GM04503 (cell line): ENCODE results near the gene ADCYAP1R1.

Source experiments
- DNase-seq: peaks from one replicate; pipeline ENCODE4 v3.0.0-alpha.2; 2012; ENCODE audit warnings: low read depth

The ADCYAP1R1 gene

DNA sequence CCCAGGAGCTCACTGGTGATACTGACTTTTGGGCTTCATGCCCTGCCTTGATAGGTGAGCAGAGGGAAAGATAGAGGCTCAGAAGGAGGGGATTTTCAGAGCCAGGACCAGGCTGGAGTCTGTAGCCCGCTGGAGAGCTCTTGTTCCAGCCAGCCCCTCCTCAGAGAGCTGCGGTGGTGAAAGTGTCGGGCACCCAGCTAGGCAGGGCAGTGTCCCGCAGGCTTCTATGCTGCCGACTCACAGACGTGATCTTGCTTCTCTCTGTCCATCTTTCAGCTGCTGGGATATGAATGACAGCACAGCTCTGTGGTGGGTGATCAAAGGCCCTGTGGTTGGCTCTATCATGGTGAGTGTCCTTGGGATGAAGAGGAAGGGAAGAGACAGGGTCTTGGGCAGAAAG, 35.2 kb downstream of the ADCYAP1R1 start:
- DNase-seq, result no peak

DNA sequence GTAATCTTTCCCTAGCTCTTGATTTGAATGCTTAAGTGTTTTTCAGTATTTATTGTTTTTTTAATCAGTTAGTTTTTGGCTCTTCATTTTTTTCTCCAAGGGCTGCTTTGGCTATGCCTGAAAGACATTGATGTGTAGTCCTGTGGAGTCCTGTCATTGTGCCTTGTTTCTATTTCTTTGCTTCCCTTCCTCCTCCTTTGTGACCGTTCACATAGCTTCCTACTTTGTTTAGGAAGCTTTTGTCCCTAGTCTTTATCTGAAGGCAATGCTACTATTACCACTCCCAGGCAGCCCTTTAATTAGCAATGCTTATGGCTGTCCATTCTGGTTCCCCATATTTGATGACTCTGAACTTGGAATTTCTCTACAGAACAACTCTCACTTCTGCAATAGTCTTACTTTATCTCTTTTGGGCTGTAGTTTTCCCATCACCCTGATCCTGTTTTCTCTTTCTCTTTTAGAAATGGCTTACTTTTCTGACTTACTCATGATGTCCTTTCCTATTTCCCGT, 39.9 kb downstream of the ADCYAP1R1 start:
- no peak for DNase-seq

GRCh38 chr7:31092606-31093005, 40.5 kb downstream of the ADCYAP1R1 start:
- no peak for DNase-seq

- no peak for DNase-seq
Measured at GRCh38 chr7:31093282-31093681, 41.2 kb downstream of the ADCYAP1R1 start.

DNA sequence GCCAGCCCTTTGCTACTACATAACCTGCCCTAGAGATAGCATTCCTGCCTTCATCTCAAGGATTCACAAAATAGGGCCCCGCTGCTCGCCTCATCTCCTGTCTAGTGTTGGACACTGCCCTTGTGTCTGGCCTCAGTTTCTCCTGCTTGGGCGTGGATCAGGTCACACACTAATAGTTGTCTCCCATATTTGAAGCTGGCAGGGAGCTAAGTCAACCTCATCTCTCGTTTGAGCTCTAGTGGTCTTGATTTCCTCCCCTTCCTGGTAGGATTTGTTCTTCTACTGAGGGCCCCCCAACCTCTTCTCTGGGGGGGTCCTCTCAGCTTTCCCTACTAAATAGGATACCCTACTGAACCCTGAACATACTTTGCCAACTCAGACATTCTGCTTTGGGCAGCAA, 42.2 kb downstream of the ADCYAP1R1 start:
- DNase-seq, result no peak

GRCh38 chr7:31095286-31096197, 43.4 kb downstream of the ADCYAP1R1 start:
- no peak for DNase-seq

DNA sequence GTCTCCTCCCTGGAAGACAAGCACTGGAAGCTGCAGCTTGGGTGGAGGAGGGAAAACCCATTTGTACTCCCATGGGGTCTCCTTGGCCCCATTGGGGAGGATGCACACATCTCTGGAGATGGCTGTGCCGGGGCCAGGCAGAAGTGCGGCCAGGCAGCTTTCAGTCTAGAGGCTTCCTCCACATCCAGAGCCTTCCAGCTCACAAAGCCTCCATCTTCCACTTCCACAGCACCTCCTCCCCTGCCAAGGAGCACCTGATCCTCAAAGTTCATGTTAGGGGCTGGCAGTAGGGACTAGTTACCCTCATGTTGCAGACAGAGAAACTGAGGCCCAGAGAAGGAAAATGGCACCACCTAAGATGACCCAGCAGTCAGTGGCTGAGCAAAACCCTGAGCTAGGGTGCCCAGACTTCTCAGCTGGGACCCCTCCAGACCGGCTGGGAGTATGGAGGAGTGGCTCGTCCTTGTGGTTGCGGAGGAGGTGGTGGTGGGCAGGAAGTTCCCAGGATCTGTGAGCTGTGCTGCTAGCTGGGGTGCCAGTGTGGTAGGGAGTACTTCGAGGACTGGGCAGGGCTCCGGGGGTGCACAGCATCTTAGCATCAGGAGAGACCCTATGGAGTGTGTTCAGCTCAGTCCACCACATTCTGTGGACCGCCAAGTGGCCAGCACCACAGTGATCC, 44.2 kb downstream of the ADCYAP1R1 start:
- no peak for DNase-seq

DNA sequence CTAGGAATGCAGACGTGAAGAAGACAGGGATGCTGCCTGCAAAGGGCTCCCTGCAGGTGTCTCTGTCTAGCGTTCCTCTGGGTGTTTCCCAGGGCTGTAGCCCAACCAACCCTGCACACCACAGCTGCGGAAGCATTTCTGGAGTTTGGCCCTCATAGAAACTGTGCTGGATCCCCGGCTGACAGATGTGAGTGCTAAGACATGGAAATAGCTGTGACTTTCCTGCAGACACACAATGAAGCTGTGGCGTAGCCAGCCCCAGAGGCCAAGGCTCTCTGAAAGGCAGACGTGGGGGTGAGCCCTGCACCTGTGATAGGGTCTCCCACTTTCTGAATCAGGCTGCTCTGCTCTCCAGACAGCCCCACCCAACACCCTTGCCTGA, 44.8 kb downstream of the ADCYAP1R1 start:
- no peak for DNase-seq

DNA sequence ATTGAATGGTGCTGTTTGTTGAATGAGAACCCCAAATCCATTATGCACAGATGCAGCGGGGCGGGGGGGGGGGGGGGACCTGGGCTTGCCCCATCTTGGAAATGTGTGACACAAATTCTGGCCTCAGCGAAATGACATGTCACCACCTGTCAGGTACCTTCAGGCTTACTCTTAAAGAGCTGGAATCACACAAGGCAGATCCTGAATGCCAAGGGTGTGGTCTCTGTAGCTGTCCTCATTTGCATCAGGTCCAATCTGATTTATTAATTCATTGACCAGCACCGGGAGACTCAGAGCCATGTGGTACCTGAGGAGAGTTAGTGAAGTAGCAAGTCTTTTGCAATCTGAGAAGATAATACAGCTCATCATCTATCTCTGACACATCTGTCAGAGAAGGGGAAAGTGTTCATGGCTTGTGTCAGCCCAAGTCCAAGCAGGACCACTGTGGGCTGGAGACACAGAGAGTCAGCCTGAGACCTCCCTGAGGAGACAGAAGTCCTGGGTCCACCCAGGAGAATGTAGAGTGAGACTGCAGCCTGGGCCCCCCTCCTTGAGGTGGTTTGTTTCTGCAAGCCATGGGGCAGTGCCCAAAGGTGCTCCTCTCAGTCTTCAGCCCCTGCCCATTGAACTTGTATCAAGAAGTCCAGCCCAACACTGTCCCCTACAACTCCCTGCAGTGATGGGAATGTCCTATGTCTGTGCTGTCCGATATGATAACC, 46.7 kb downstream of the ADCYAP1R1 start:
- DNase-seq, result no peak

- no peak for DNase-seq
Measured at GRCh38 chr7:31099451-31100444, 47.6 kb downstream of the ADCYAP1R1 start.

- DNase-seq, result peak; percentile 3
Measured at GRCh38 chr7:31100445-31100844, 48.3 kb downstream of the ADCYAP1R1 start.

- no peak for DNase-seq
Measured at GRCh38 chr7:31100871-31101270, 48.8 kb downstream of the ADCYAP1R1 start.

DNA sequence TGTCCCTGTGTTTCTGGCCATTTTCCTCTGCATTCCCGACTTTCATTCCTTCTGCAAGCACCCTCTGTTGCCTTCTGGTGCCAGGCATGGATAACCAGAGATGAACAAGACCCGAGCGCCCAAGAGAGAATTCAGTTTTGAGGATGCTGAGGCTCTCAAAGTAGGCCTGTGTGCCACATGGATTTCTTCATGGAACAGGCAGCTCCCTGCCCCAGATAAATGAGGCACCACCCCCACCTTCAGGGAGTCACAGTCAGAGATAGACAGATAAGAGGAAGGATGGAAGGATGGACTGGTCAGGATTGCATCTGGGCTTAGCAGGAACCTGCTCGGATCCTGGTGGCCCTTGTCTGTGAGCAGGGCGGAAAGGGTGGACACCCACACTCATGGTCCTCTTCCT, 49.4 kb downstream of the ADCYAP1R1 start:
- no peak for DNase-seq

DNA sequence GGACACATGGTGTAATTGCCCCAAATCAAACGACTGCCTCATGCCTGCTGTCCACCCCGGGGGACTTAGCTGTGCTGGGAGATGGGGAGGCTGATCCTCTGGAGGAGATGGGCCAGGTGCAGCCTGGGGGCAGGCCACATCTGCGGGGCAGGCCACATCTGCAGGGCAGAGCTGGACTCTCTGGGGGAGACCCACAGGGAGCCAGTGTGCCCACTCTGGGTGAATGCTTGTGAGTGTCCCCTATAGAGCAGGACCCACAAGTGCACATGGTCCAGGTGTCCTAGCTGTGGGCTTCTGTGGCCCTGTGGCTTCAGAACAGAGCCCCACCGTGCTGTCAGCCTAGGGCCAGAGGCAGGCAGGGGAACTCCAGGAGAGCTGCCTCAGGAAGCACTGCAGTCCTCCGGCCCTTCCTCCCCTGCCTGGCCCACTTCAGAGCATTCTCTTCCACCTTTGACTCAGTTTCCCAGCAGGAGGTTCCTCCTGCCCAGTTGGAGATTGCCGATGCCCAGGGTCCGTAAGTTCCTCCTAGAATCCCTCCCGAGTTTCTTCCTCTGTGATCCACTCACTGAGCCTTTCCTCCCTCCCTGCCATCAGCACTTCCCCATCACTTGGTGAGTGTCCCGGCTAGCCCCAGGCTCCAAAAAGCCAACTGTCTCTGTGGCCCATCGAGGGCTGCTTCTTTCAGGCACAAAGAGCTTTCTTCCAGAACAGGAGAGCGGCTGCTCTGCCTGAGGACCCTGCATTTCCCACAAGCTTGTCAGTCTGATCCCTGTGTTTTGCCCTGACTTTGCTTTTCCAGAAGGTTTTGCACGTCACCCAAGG, 50.3 kb downstream of the ADCYAP1R1 start:
- DNase-seq, result no peak

GRCh38 chr7:31102973-31103850, 51.1 kb downstream of the ADCYAP1R1 start:
- DNase-seq, result no peak

DNA sequence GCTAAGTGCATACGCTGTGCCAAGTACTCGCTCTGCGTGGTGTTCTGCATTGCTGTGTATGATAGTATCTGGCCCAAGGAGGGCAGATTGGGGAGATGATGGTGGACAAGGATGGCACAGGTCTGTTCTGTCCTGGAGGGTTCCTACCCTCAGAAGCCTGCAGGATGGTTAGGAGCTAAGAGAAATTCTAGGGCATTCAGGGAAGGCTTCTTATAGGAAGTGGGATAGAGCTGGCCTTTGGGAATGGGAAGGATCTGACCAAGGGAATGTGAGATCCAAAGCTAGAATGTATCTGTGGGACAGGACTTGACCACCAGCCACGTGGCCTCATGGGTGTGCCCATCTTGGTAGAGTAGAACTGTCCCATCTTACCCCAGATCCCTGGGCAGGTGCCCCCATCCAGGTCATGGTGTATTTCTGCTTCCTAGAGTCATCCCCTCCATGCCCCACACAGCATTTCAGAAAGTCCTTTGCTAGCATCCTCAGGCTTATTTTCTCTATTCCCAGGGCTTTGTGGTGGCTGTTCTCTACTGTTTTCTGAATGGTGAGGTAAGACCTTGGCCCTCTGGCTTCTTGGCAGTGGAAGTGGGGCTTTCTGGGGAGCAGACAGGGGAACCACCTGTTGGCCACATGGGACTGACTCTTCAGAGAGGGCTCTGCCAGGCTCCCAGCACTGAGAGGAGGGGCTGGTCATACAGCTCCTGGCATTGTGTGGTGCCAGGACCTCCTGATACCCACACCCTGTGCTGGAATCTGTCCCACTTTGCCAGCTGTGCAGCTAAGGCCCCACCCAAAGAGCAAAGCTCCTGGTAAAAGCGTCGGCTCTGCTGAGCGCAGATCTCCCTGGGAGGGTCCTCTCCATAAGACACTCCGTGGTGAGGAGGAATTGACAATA, 52.5 kb downstream of the ADCYAP1R1 start:
- no peak for DNase-seq

GRCh38 chr7:31105256-31105950, 53.3 kb downstream of the ADCYAP1R1 start:
- no peak for DNase-seq
